K562 (cell line): ENCODE measurements around the gene CAMSAP3. TPM values are rescaled to one million over a fixed set of nuclear protein-coding genes. Genes with fewer than 3 reads are reported as not detected.
A peak's percentile ranks its signal among the peaks of the same experiment; 100 is the strongest.

ENCODE experiments used
- ATAC-seq: fragments of 200-7000 bp; cut with Tn5 transposase; 3 replicates; pipeline ENCODE4 v1.9.1; 2020; ENCODE audit warnings: moderate library complexity
- BruUV-seq: library from RNA; stranded (reverse); fragments of 400-500 nt; replicated peaks from 2 replicates; lab custom pipeline; 2021; lab: Mats Ljungman, UMichigan
- CTCF ChIA-PET: fragments of 300-600 bp; formaldehyde crosslinking; extraction: SDS; loops from one replicate; lab custom pipeline; 2021; ENCODE audit warnings: low intra/inter-chr PET ratio; lab: Yijun Ruan, JAX
- POLR2A ChIA-PET: fragments of 300-600, 350-650 bp; sonication (Branson Sonifier 250); formaldehyde crosslinking; extraction: SDS; loops from one replicate; lab custom pipeline; 2021; ENCODE audit warnings: antibody characterized with exemption, inconsistent platforms; lab: Yijun Ruan, JAX
- DNase-seq, 4 experiments: peaks; one replicate each; pipeline versions ENCODE4 v3.0.0 to v3.0.0-alpha.2; 2011 to 2018; ENCODE audit warnings: low spot score in 3 of 4, mixed read lengths in 3 of 4; ENCODE audit errors: extremely low read depth in 1 of 4
- FAIRE-seq: peaks from 2 replicates; lab custom pipeline; 2011; peaks lifted over from hg19 to GRCh38; lab: Jason Lieb, UNC
- H2AFZ ChIP-seq: 2 replicates; pipeline ENCODE4 v1.6.0; 2011; ENCODE audit warnings: low read depth, low read length, control low read depth, inconsistent platforms
- H3K27ac ChIP-seq: fragments of 200-600 bp; 3 replicates; pipeline ENCODE4 v1.8.0; 2011; ENCODE audit warnings: low read depth, mild to moderate bottlenecking, control low read depth, inconsistent platforms, low read length, moderate library complexity, mixed read lengths; ENCODE audit errors: extremely low read depth
- H3K27me3 ChIP-seq, 2 experiments: fragments of 300-600 bp in 1 of 2; 2 replicates in 1 of 2; 3 replicates in 1 of 2; pipeline versions ENCODE4 v1.6.0 to v1.8.0; 2011; ENCODE audit warnings: inconsistent platforms in 2 of 2, low read length in 2 of 2, mild to moderate bottlenecking in 1 of 2, mixed read lengths in 1 of 2, moderate library complexity in 1 of 2; ENCODE audit not compliant: control insufficient read depth in 2 of 2, insufficient read depth in 2 of 2
- H3K36me3 ChIP-seq: fragments of 300-600 bp; 3 replicates; pipeline ENCODE4 v1.8.0; 2011; ENCODE audit warnings: mild to moderate bottlenecking, low read length, inconsistent platforms; ENCODE audit not compliant: control insufficient read depth, insufficient read depth
- H3K4me1 ChIP-seq, 2 experiments: fragments of 200-600 bp in 1 of 2; replicated peaks in 1 of 2; 2 replicates in 1 of 2; 3 replicates in 1 of 2; pipeline versions ENCODE4 v1.5.1 to v1.8.0; 2011; ENCODE audit warnings: inconsistent platforms in 2 of 2, low read length in 2 of 2, mild to moderate bottlenecking in 1 of 2, mixed read lengths in 1 of 2, moderate library complexity in 1 of 2; ENCODE audit not compliant: control insufficient read depth in 2 of 2, insufficient read depth in 2 of 2
- H3K4me2 ChIP-seq: 2 replicates; pipeline ENCODE4 v1.6.1; 2011; ENCODE audit warnings: low read length, control low read depth, inconsistent platforms, mixed read lengths; ENCODE audit not compliant: insufficient read depth
- H3K4me3 ChIP-seq: fragments of 200-600 bp; sonication (generic), shearing (Covaris generic); 2 replicates; pipeline ENCODE4 v1.5.1; 2016; ENCODE audit warnings: control low read depth, inconsistent platforms
- H3K79me2 ChIP-seq: fragments of 200-600 bp; 3 replicates; pipeline ENCODE4 v1.8.0; 2011; ENCODE audit warnings: low read length, inconsistent platforms; ENCODE audit not compliant: control insufficient read depth, insufficient read depth
- H3K9ac ChIP-seq, 2 experiments: 2 replicates each; pipeline versions ENCODE4 v1.6.0 to v1.6.1; 2011; ENCODE audit warnings: low read depth in 2 of 2, low read length in 2 of 2, control low read depth in 1 of 2, inconsistent platforms in 1 of 2, mild to moderate bottlenecking in 1 of 2, mixed read lengths in 1 of 2; ENCODE audit not compliant: insufficient read depth in 1 of 2
- H3K9me1 ChIP-seq: one replicate; pipeline ENCODE4 v1.6.0; 2011; ENCODE audit warnings: inconsistent platforms, mild to moderate bottlenecking, low read length, moderate library complexity; ENCODE audit not compliant: control insufficient read depth, insufficient read depth
- H3K9me3 ChIP-seq: replicated peaks from 2 replicates; pipeline ENCODE4 v1.5.1; 2011; ENCODE audit warnings: low read depth, low read length, inconsistent platforms; ENCODE audit not compliant: control insufficient read depth, insufficient read depth
- H4K20me1 ChIP-seq: replicated peaks from 2 replicates; pipeline ENCODE4 v1.6.1; 2011; ENCODE audit warnings: low read length, inconsistent platforms, mixed read lengths; ENCODE audit not compliant: control insufficient read depth, insufficient read depth
- ARID1B ChIP-seq: fragments of 450-650 bp; IDR thresholded peaks from 2 replicates; pipeline ENCODE4 v1.6.1; 2016; ENCODE audit warnings: antibody characterized with exemption, mild to moderate bottlenecking, inconsistent platforms
- BACH1 ChIP-seq: fragments of 200-800 bp; sonication (Bioruptor generic); IDR thresholded peaks from 2 replicates; pipeline ENCODE4 v1.6.1; 2016; ENCODE audit warnings: missing genetic modification characterization, missing compliant biosample characterization
- CSDE1 ChIP-seq, 2 experiments: fragments of 450-650 bp; IDR thresholded peaks; 2 replicates each; pipeline ENCODE4 v1.6.1; 2016; ENCODE audit warnings: mild to moderate bottlenecking in 1 of 2
- DMBX1 ChIP-seq: fragments of 250-450 bp; sonication (Bioruptor Pico); IDR thresholded peaks from 2 replicates; pipeline ENCODE4 v1.8.0; 2022; ENCODE audit warnings: inconsistent platforms, mild to moderate bottlenecking, moderate library complexity, borderline replicate concordance
- FOXM1 ChIP-seq, 2 experiments: fragments of 450-650 bp in 1 of 2; sonication (generic) in 1 of 2; formaldehyde crosslinking in 1 of 2; IDR thresholded peaks; 2 replicates each; pipeline versions ENCODE4 v1.6.1 to v1.9.0; 2017 to 2022; ENCODE audit warnings: low read depth in 2 of 2, mild to moderate bottlenecking in 2 of 2, missing genetic modification reagents in 1 of 2, moderate library complexity in 1 of 2
- GABPA ChIP-seq: fragments of 200-800 bp; sonication (Bioruptor generic); conservative IDR thresholded peaks from 2 replicates; pipeline ENCODE4 v1.6.1; 2016; ENCODE audit warnings: low read depth, missing genetic modification characterization, missing compliant biosample characterization
- GABPB1 ChIP-seq: sonication (generic); formaldehyde crosslinking; IDR thresholded peaks from 2 replicates; pipeline ENCODE4 v1.8.0; 2022; ENCODE audit warnings: mild to moderate bottlenecking, missing genetic modification reagents
- GATAD2A ChIP-seq: fragments of 450-650 bp; IDR thresholded peaks from 2 replicates; pipeline ENCODE4 v1.6.1; 2017
- MTA2 ChIP-seq: fragments of 450-650 bp; IDR thresholded peaks from 2 replicates; pipeline ENCODE4 v1.6.1; 2016; ENCODE audit warnings: low read depth
- NCOA4 ChIP-seq: fragments of 450-650 bp; IDR thresholded peaks from 2 replicates; pipeline ENCODE4 v1.6.1; 2018; ENCODE audit warnings: mild to moderate bottlenecking; ENCODE audit not compliant: partially characterized antibody
- NR4A1 ChIP-seq, 2 experiments: fragments of 250-450 bp in 1 of 2; fragments of 450-650 bp in 1 of 2; sonication (Bioruptor Pico) in 1 of 2; IDR thresholded peaks; 2 replicates each; pipeline versions ENCODE4 v1.4.0 to v1.6.1; 2016 to 2020; ENCODE audit warnings: mild to moderate bottlenecking in 2 of 2, missing compliant biosample characterization in 1 of 2, missing genetic modification characterization in 1 of 2, moderate library complexity in 1 of 2
- POLR3A ChIP-seq: IDR thresholded peaks from 2 replicates; pipeline ENCODE4 v1.6.1; 2011; ENCODE audit warnings: borderline replicate concordance, mild to moderate bottlenecking, moderate library complexity; ENCODE audit not compliant: insufficient read length, insufficient read depth; ENCODE audit errors: extremely low read depth
- PTRF ChIP-seq: fragments of 450-650 bp; IDR thresholded peaks from 2 replicates; pipeline ENCODE4 v1.6.1; 2016; ENCODE audit warnings: mild to moderate bottlenecking, missing genetic modification characterization, missing compliant biosample characterization
- RBM25 ChIP-seq: fragments of 200-400 bp; formaldehyde crosslinking; IDR thresholded peaks from 2 replicates; pipeline ENCODE4 v1.6.1; 2018; ENCODE audit warnings: low read length, low read depth, moderate library complexity; ENCODE audit not compliant: severe bottlenecking
- SMC3 ChIP-seq: conservative IDR thresholded peaks from 2 replicates; pipeline ENCODE4 v1.6.1; 2011; ENCODE audit warnings: low read depth, low read length, improper control_type of control experiment; ENCODE audit not compliant: insufficient read depth
- SREBF2 ChIP-seq: sonication (generic); formaldehyde crosslinking; IDR thresholded peaks from 2 replicates; pipeline ENCODE4 v1.4.0; 2020; ENCODE audit warnings: mild to moderate bottlenecking, missing genetic modification reagents
- TBP ChIP-seq: optimal IDR thresholded peaks from 2 replicates; pipeline ENCODE3; 2011; ENCODE audit warnings: low read depth, low read length, improper control_type of control experiment
- TFAP4 ChIP-seq: sonication (generic); formaldehyde crosslinking; IDR thresholded peaks from 2 replicates; pipeline ENCODE4 v1.8.0; 2022; ENCODE audit warnings: missing genetic modification reagents, mild to moderate bottlenecking, moderate library complexity, borderline replicate concordance
- TSC22D4 ChIP-seq: fragments of 450-650 bp; IDR thresholded peaks from 2 replicates; pipeline ENCODE4 v1.6.1; 2016; ENCODE audit warnings: missing genetic modification characterization, missing biosample characterization, control low read depth
- USF2 ChIP-seq: sonication (generic); formaldehyde crosslinking; IDR thresholded peaks from 2 replicates; pipeline ENCODE4 v1.5.0; 2020; ENCODE audit warnings: missing genetic modification reagents
- ZBTB7A ChIP-seq: IDR thresholded peaks from 2 replicates; pipeline ENCODE4 v1.6.1; 2011; ENCODE audit warnings: low read depth, mild to moderate bottlenecking, low read length, moderate library complexity, borderline replicate concordance; ENCODE audit not compliant: control insufficient read depth
- ZNF197 ChIP-seq: fragments of 200-800 bp; sonication (Bioruptor generic); IDR thresholded peaks from 2 replicates; pipeline ENCODE4 v1.6.1; 2016; ENCODE audit warnings: low read depth, missing genetic modification characterization, missing compliant biosample characterization
- ZNF311 ChIP-seq: fragments of 250-450 bp; sonication (Bioruptor Pico); IDR thresholded peaks from 2 replicates; pipeline ENCODE4 v1.4.0; 2020; ENCODE audit warnings: mild to moderate bottlenecking, moderate library complexity
- WGBS: fragments of 100-300 bp; shearing (Covaris generic); methylation state at CpG from one replicate; pipeline ENCODE4 v1.1.6; 2016; ENCODE audit warnings: low coverage, mixed read lengths; ENCODE audit not compliant: insufficient coverage; ENCODE audit errors: missing lambda C conversion rate; 5-methylcytosine and 5-hydroxymethylcytosine counted together
- in situ Hi-C: fragments of 300-500 bp; cut with MboI; formaldehyde crosslinking; loops from 4 replicates; pipeline ENCODE4 v1.15.0; 2018; ENCODE audit warnings: inconsistent platforms, mixed read lengths
- intact Hi-C: fragments of 100-400 bp; cut with micrococcal nuclease; formaldehyde crosslinking; loops from 2 replicates; pipeline ENCODE4 v1.14.2; 2022
- polyA plus RNA-seq, 8 experiments: library from polyadenylated mRNA; depleted of rRNA in 4 of 8; stranded (reverse) in 5 of 8; unstranded in 3 of 8; fragments of >200 nt; fragmentation: Nextera tagmentation in 2 of 8; fragmentation: Illumina TruSeq in 1 of 8; extraction: Ambion mirVana in 2 of 8; extraction: Trizol in 1 of 8; gene quantifications; 2 replicates each; pipeline versions ENCODE4 v1.2.1 to v1.2.3, GENCODE V29; 2011 to 2014; ENCODE audit warnings: inconsistent platforms in 1 of 8, missing spikeins in 1 of 8
- total RNA-seq, 7 experiments: library from RNA; depleted of rRNA in 6 of 7; stranded (reverse); fragments of >200 nt in 6 of 7; fragmentation: Illumina TruSeq in 2 of 7; extraction: Trizol in 2 of 7; gene quantifications; 2 replicates each; pipeline versions ENCODE4 v1.2.1 to v1.2.3, GENCODE V29; 2011 to 2021; ENCODE audit warnings: low replicate concordance in 1 of 7

Gene CAMSAP3
- total and polyA plus RNA-seq, 9 of the 15 experiments (the other 6 are each of a cell fraction or from before 2014, with no cell fraction given) = 0.01 to 0.89 (median 0.22) TPM; not detected in 1

- H3K4me3 ChIP-seq = no peak overlapping the region
- H2AFZ ChIP-seq = no peak overlapping the region
- H3K4me2 ChIP-seq = no peak overlapping the region
- H4K20me1 ChIP-seq = no peaks in the 10 kb centered on the region
- ATAC-seq (no peak), DNase-seq (no peak), FAIRE-seq (no peak)
- ChIA-PET POLR2A (no interaction called here), CTCF (no interaction called here)
- no peaks in the 10 kb centered on the region for H3K79me2 ChIP-seq
- H3K9ac ChIP-seq = no peak overlapping the region
- no peaks in the 10 kb centered on the region for H3K36me3 ChIP-seq
- H3K9me3 ChIP-seq = no peaks in the 10 kb centered on the region
- BruUV-seq = no TSS peak
- no peaks in the 10 kb centered on the region for H3K9me1 ChIP-seq
- intact Hi-C loops (no loop called here), in situ Hi-C loops (no loop called here)
- TF ChIP-seq SREBF2 (CRISPR knock-in tag) (no peak), NCOA4 (no peak), TSC22D4 (tag) (no peak), ARID1B (no peak), ZNF197 (CRISPR knock-in tag) (no peak), DMBX1 (CRISPR knock-in tag) (no peak), TBP (peak; percentile 19), NR4A1 (CRISPR knock-in tag; IDR thresholded peaks at IDR 0.05) (no peak), NR4A1 (tag; IDR thresholded peaks at IDR 0.05) (no peak), GATAD2A (no peak), CSDE1 (IDR thresholded peaks at IDR 0.05) (no peak), FOXM1 (IDR thresholded peaks at IDR 0.05; ENCODE audit: low read depth) (no peak), FOXM1 (CRISPR knock-in tag; IDR thresholded peaks at IDR 0.05; ENCODE audit: low read depth) (no peak), POLR3A (peak; percentile 27), GABPA (tag) (no peak), TFAP4 (no peak), USF2 (CRISPR knock-in tag) (no peak), MTA2 (no peak), RBM25 (peak; percentile 16), BACH1 (no peak), ZBTB7A (no peak), SMC3 (no peak), PTRF (tag) (no peak), GABPB1 (CRISPR knock-in tag) (no peak), ZNF311 (CRISPR knock-in tag) (no peak)
- H3K27me3 ChIP-seq = peaks cover 13 to 19% of the 10 kb centered on the region in 2 experiments; a peak in 4 of 5 replicates
- H3K4me1 ChIP-seq = no peaks in the 10 kb centered on the region; a peak in 1 of 5 replicates
- H3K27ac ChIP-seq = no peak overlapping the region
- 2% methylated on average over 14 of the region's 14 CpGs for WGBS
Observed at GRCh38 chr19:7662657-7663056, 67.0 kb downstream of the CAMSAP3 start.
